WTC11 (cell line): Measurements from ENCODE around the gene SLC2A6.

Experiments used
- CREB1 ChIP-seq: sonication (generic); formaldehyde crosslinking; IDR thresholded peaks from 2 replicates; pipeline ENCODE4 v1.8.0; 2023; ENCODE audit warnings: mild to moderate bottlenecking, missing genetic modification reagents
- ETV6 ChIP-seq: sonication (generic); formaldehyde crosslinking; IDR thresholded peaks from 2 replicates; pipeline ENCODE4 v1.8.1; 2022; ENCODE audit warnings: mild to moderate bottlenecking, missing genetic modification reagents
- SP1 ChIP-seq: sonication (generic); formaldehyde crosslinking; conservative IDR thresholded peaks from 2 replicates; pipeline ENCODE4 v1.8.1; 2022; ENCODE audit warnings: missing genetic modification reagents
- TEAD4 ChIP-seq: sonication (generic); formaldehyde crosslinking; IDR thresholded peaks from 2 replicates; pipeline ENCODE4 v1.8.0; 2022; ENCODE audit warnings: mild to moderate bottlenecking, missing genetic modification reagents
- ZNF219 ChIP-seq: sonication (generic); formaldehyde crosslinking; IDR thresholded peaks from 2 replicates; pipeline ENCODE4 v1.8.0; 2023; ENCODE audit warnings: missing genetic modification reagents, mild to moderate bottlenecking, borderline replicate concordance
- ZNF396 ChIP-seq: fragments of 250-450 bp; sonication (Bioruptor Pico); IDR thresholded peaks from 2 replicates; pipeline ENCODE4 v1.8.0; 2021; ENCODE audit warnings: mild to moderate bottlenecking, moderate library complexity, borderline replicate concordance
- TF ChIP-seq, protein P1 (sequence below): sonication (generic); formaldehyde crosslinking; IDR thresholded peaks from 2 replicates; pipeline ENCODE4 v1.8.1; 2023; ENCODE audit warnings: mild to moderate bottlenecking, moderate library complexity, missing genetic modification reagents
- TF ChIP-seq, protein P2 (sequence below): fragments of 200-600 bp; IDR thresholded peaks from 2 replicates; pipeline ENCODE4 v1.8.0; 2022; ENCODE audit warnings: antibody characterized with exemption
- TF ChIP-seq, protein P3 (sequence below): sonication (generic); formaldehyde crosslinking; IDR thresholded peaks from 2 replicates; pipeline ENCODE4 v1.8.1; 2022; ENCODE audit warnings: low read depth, missing genetic modification reagents, borderline replicate concordance

DNA sequence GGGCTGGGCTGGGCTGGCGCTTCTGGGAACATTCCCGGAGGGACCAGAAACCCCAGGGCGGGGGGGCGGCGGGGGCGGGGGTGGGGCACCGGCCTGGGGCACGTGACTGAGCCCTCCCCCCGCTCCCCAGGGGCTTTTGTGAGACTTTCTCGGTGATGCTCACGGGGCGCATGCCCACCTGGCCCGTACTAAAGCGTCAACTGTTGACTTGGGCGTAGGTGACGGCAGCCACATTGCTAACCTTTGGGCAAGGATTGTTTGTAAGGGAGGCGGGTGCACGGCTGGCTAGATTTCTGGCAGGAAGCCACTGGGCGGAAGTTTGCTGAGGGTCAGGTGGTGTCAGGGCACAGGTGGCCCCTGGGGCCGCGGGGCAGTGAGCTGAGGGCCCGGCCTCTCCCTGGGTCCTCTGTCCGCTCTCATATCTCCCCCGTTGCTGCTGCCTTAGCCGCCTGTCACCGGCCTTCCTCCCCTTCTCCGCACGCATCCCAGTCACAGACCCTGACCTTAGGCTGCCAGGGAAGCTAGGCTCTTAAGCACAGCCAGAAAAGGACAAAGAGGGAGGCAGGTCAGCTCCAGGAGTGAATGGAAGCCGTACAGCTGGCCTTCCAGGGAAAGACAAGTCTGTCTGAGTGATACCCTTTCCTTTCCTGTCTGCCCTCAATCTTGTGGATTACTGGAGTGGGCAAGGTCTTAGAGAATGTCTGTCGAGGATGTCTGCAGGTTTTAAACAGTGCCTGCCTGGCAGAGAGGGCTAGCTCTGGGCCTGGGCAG is 18.3 kb downstream of the SLC2A6 start:
- TF ChIP-seq, protein P1, sequence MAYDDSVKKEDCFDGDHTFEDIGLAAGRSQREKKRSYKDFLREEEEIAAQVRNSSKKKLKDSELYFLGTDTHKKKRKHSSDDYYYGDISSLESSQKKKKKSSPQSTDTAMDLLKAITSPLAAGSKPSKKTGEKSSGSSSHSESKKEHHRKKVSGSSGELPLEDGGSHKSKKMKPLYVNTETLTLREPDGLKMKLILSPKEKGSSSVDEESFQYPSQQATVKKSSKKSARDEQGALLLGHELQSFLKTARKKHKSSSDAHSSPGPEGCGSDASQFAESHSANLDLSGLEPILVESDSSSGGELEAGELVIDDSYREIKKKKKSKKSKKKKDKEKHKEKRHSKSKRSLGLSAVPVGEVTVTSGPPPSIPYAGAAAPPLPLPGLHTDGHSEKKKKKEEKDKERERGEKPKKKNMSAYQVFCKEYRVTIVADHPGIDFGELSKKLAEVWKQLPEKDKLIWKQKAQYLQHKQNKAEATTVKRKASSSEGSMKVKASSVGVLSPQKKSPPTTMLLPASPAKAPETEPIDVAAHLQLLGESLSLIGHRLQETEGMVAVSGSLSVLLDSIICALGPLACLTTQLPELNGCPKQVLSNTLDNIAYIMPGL (CRISPR knock-in tag) = no peak
- TF ChIP-seq TEAD4 (CRISPR knock-in tag) (no peak), ETV6 (no peak), ZNF219 (CRISPR knock-in tag) (no peak), ZNF396 (CRISPR knock-in tag) (no peak), CREB1 (no peak), SP1 (CRISPR knock-in tag) (no peak; the same call in 1 of the 2 replicates)
- TF ChIP-seq, protein P2, sequence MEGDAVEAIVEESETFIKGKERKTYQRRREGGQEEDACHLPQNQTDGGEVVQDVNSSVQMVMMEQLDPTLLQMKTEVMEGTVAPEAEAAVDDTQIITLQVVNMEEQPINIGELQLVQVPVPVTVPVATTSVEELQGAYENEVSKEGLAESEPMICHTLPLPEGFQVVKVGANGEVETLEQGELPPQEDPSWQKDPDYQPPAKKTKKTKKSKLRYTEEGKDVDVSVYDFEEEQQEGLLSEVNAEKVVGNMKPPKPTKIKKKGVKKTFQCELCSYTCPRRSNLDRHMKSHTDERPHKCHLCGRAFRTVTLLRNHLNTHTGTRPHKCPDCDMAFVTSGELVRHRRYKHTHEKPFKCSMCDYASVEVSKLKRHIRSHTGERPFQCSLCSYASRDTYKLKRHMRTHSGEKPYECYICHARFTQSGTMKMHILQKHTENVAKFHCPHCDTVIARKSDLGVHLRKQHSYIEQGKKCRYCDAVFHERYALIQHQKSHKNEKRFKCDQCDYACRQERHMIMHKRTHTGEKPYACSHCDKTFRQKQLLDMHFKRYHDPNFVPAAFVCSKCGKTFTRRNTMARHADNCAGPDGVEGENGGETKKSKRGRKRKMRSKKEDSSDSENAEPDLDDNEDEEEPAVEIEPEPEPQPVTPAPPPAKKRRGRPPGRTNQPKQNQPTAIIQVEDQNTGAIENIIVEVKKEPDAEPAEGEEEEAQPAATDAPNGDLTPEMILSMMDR = no peak
- TF ChIP-seq, protein P3, sequence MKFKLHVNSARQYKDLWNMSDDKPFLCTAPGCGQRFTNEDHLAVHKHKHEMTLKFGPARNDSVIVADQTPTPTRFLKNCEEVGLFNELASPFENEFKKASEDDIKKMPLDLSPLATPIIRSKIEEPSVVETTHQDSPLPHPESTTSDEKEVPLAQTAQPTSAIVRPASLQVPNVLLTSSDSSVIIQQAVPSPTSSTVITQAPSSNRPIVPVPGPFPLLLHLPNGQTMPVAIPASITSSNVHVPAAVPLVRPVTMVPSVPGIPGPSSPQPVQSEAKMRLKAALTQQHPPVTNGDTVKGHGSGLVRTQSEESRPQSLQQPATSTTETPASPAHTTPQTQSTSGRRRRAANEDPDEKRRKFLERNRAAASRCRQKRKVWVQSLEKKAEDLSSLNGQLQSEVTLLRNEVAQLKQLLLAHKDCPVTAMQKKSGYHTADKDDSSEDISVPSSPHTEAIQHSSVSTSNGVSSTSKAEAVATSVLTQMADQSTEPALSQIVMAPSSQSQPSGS (CRISPR knock-in tag) = no peak
